SK-N-DZ (cell line): ENCODE data around the gene SDR9C7.
"Not testable (repeated sequence)": the region's sequence is repeated elsewhere in the genome, so short reads cannot be mapped to it uniquely, and the experiment has no call there.

Experiments used
- DNase-seq: peaks from one replicate; pipeline ENCODE4 v3.0.0-alpha.2; 2015; ENCODE audit warnings: low spot score

SDR9C7 gene

GRCh38 chr12:56954057-56954957 is 20.1 kb upstream of the SDR9C7 start:
- no peak for DNase-seq

DNA sequence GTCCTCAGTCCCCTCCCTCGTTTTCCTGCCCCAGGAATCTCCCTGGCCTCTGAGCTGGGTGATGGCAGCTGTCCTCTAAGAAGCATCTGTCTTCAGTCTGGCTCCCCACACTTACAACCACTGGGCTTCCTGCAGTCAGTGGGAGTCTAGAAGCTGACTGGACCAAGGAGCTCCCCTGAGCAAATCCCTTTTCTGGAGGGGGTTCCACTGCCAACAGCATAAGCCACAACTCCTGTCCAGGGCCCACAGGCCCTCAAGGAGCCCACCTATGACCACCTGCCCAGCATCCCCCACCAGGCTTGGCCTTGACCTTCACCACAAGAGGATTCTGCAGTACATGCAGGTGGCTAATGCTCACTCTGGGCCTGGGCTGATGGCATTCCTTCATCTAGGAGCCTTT is 19.1 kb upstream of the SDR9C7 start:
- DNase-seq: no peak

GRCh38 chr12:56951582-56952339 is 17.6 kb upstream of the SDR9C7 start:
- no peak for DNase-seq

GRCh38 chr12:56948881-56949280 is 14.7 kb upstream of the SDR9C7 start:
- no peak for DNase-seq

GRCh38 chr12:56948457-56948777 is 14.2 kb upstream of the SDR9C7 start:
- no peak for DNase-seq

DNA sequence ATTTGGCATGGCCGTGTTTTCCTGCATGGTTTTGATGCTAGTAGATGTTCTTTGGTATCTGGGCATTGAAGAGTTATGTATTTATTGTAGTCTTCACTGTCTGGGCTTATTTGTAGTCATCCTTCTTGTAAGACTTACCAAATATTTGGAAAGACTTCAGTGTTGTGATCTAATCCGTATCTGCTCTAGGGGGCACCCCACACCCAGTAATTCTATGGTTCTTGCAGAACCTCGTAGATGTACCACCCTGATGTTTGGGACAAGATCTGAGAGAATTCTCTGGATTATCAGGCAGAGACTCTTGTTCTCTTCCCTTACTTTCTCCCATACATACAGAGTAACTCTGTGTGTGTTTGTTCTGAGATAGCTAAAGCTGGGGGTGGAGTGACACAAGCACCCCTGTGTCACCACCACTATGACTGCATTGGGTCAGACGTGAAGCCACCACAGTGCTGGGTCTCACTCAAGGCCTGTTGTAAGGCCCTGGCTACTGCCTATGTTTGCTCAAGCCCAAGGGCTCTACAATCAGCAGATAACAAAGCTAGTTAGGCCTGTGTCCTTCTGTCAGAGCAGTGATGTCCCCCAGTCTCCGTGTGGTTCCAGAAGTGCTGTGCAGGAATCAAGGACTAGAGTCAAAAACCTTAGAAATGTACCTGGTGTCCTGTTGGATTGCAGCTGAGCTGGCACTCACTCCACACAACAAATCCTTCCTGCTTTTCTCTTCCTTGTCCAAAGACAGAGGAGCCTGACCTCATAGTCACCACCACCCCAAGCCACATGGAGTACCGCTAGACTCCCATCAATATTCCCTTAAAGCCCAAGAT is 13.6 kb upstream of the SDR9C7 start:
- DNase-seq: no peak

- DNase-seq: no peak
Measured at GRCh38 chr12:56943878-56944277, 9.7 kb upstream of the SDR9C7 start.

- DNase-seq: not testable (repeated sequence)
Measured at GRCh38 chr12:56943374-56943773, 9.2 kb upstream of the SDR9C7 start.

GRCh38 chr12:56941299-56942017 is 7.2 kb upstream of the SDR9C7 start:
- DNase-seq: no peak

DNA sequence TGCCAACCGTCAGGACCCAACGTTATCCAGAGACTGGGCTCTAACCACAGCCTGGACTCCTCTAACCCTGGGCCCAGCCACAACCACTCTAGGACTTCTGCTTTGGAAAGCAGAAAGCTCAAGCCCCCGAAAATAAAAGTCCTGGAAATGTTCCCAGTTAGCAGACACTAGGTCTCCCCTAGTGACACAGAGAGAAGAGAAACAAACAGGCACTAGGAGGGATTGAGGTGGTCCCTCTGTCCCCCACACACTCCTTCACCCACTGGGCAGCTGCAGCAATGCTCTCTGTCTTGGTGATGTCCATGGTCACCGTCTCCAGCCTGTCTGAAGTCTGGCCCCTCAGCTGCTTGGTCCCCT is 6.7 kb upstream of the SDR9C7 start:
- DNase-seq: not testable (repeated sequence)

DNA sequence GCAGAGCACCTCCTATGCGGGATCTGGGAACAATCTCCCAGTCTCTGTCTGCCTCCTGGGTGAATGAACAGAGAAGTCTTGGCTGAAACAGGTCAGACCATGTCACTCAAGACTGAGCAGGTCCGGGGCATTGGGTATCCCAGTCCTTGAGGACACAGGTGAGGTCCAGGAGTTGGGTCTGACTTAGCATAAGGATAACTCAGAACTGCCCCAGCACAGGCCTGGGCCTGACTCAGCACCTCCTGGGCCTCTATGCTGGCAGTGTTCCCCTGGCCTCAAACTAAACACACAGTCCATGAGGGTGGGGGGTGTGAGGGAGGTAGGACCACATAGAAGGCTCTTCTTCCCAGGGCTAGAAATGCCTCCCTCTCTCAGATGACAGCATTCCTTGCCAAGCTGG is 1.5 kb upstream of the SDR9C7 start:
- DNase-seq: no peak

DNA sequence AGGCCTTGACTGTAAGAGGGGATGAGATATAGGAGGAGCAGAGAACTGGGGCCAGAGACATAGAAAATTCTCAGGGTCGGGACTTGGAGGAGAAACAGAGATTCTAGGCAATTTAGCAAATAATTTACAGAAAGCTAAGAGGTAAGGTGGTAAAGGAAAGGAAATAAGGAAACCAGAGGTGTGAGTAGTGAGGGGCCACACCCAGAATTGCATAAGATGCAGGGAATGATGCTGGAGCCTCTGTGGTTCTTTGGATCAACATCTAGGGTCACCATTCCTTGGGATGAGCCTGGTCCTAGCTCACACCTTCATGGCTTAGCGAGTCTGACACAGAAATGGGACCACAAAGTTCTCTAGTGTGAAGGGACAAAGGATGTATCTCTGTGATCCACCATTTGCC is 949 bp upstream of the SDR9C7 start:
- no peak for DNase-seq

DNA sequence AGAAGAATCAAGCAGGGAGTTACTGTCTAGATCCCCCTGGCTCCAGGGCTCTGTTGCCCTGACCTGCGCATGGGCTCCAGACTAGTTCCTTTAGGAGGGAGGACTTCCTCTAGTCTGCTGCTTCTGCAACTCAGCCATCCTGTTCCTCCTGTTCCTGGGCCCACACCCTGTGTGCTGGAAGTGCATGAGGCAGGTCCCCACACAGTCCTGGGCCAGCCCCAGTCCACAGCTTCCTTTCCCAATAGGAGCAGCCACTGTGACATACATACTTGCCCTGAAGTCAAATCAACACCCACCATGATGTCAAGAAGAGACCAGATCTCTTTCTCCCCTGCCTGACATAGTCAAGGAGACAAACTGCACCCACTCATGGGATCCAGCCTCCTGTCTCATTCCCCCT is 1.3 kb downstream of the SDR9C7 start:
- DNase-seq: no peak

- DNase-seq: peak; percentile 9
Measured at GRCh38 chr12:56932146-56932545, 2.1 kb downstream of the SDR9C7 start.

GRCh38 chr12:56931474-56931978 is 2.7 kb downstream of the SDR9C7 start:
- DNase-seq: peak; percentile 84

GRCh38 chr12:56930241-56930640 is 4.0 kb downstream of the SDR9C7 start:
- DNase-seq: no peak

- DNase-seq: no peak
Measured at GRCh38 chr12:56929780-56930179, 4.4 kb downstream of the SDR9C7 start.

- no peak for DNase-seq
Measured at GRCh38 chr12:56928262-56928661, 5.9 kb downstream of the SDR9C7 start.

- DNase-seq: no peak
Measured at GRCh38 chr12:56927281-56927680, 6.9 kb downstream of the SDR9C7 start.

GRCh38 chr12:56922031-56922430 is 12.2 kb downstream of the SDR9C7 start:
- DNase-seq: no peak

GRCh38 chr12:56921346-56921745 is 12.9 kb downstream of the SDR9C7 start:
- no peak for DNase-seq
